ENCODE data around the gene MEI1.

DNA sequence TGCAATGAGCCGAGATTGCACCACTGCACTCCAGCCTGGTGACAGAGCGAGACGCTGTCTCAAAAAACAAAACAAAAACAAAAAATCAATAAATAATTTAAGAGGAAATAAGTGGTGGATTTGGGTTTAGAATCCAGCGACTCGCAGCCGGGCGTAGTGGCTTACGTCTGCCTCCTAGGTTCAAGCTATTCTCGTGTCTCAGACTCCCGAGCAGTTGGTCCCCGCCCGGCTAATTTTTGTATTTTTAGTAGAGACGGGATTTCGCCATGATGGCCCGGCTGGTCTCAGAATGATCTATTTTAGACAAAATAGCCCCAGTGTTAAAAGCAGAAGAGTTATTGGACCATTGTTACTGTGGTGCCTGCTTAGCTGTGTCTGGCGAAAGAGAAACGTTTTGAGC is 40.4 kb upstream of the MEI1 start:
- TF ChIP-seq, protein P1, sequence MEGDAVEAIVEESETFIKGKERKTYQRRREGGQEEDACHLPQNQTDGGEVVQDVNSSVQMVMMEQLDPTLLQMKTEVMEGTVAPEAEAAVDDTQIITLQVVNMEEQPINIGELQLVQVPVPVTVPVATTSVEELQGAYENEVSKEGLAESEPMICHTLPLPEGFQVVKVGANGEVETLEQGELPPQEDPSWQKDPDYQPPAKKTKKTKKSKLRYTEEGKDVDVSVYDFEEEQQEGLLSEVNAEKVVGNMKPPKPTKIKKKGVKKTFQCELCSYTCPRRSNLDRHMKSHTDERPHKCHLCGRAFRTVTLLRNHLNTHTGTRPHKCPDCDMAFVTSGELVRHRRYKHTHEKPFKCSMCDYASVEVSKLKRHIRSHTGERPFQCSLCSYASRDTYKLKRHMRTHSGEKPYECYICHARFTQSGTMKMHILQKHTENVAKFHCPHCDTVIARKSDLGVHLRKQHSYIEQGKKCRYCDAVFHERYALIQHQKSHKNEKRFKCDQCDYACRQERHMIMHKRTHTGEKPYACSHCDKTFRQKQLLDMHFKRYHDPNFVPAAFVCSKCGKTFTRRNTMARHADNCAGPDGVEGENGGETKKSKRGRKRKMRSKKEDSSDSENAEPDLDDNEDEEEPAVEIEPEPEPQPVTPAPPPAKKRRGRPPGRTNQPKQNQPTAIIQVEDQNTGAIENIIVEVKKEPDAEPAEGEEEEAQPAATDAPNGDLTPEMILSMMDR (IDR thresholded peaks at IDR 0.05; ENCODE audit: low read depth, low read length, missing input control), result no peak
- TF ChIP-seq GABPA (IDR thresholded peaks at IDR 0.05 in 1 of 2, conservative IDR thresholded peaks at IDR 0.05 in 1 of 2) (no peak), EGR1 (IDR thresholded peaks at IDR 0.05; ENCODE audit: low read depth in 2 of 2) (no peak)

Data from liver (tissue), 3 donors.